Measurements from ENCODE around the gene C1QA.
A peak's percentile ranks its signal among the peaks of the same experiment; 100 is the strongest.
"Not testable (repeated sequence)": the region's sequence is repeated elsewhere in the genome, so short reads cannot be mapped to it uniquely, and the experiment has no call there.

The C1QA gene

GRCh38 chr1:22643381-22643780 lies 7.0 kb downstream of the C1QA start, which contains the start of gene C1QC:
Gene C1QC, plus strand, starts transcription at chr1:22643633. Its CDS starts 391 bp downstream, at chr1:22644024.
- no peak for DNase-seq

GRCh38 chr1:22643928-22644327 lies 7.5 kb downstream of the C1QA start:
- no peak for DNase-seq

- no peak for DNase-seq
Observed at GRCh38 chr1:22645931-22646330, 9.5 kb downstream of the C1QA start.

- DNase-seq, result no peak
Observed at GRCh38 chr1:22646384-22646783, 10.0 kb downstream of the C1QA start.

GRCh38 chr1:22650089-22650693 lies 13.8 kb downstream of the C1QA start:
- DNase-seq, result no peak

GRCh38 chr1:22651941-22652856 lies 15.8 kb downstream of the C1QA start:
- DNase-seq, result no peak

GRCh38 chr1:22652881-22653316 lies 16.5 kb downstream of the C1QA start, which contains the start of gene C1QB:
Gene C1QB, plus strand, starts transcription at chr1:22653236. Its CDS starts 6,227 bp downstream, at chr1:22659463.
- no peak for DNase-seq

GRCh38 chr1:22654692-22655091 lies 18.3 kb downstream of the C1QA start:
- DNase-seq, result no peak

GRCh38 chr1:22658385-22659163 lies 22.1 kb downstream of the C1QA start:
- DNase-seq, result no peak

GRCh38 chr1:22660716-22661241 lies 24.4 kb downstream of the C1QA start:
- no peak for DNase-seq

GRCh38 chr1:22661880-22662279 lies 25.5 kb downstream of the C1QA start:
- no peak for DNase-seq

- DNase-seq, result no peak
Observed at GRCh38 chr1:22662318-22662717, 25.9 kb downstream of the C1QA start.

GRCh38 chr1:22662986-22663408 lies 26.6 kb downstream of the C1QA start:
- no peak for DNase-seq

- no peak for DNase-seq
Observed at GRCh38 chr1:22665752-22666151, 29.3 kb downstream of the C1QA start.

- no peak for DNase-seq
Observed at GRCh38 chr1:22666412-22666811, 30.0 kb downstream of the C1QA start.

GRCh38 chr1:22668840-22669239 lies 32.4 kb downstream of the C1QA start:
- DNase-seq, result not testable (repeated sequence)

- DNase-seq, result no peak
Observed at GRCh38 chr1:22670352-22670975, 34.0 kb downstream of the C1QA start.

GRCh38 chr1:22671999-22672398 lies 35.6 kb downstream of the C1QA start:
- no peak for DNase-seq

GRCh38 chr1:22673486-22674409 lies 37.3 kb downstream of the C1QA start:
- DNase-seq, result peak; percentile 53

- DNase-seq, result no peak
Observed at GRCh38 chr1:22674410-22674749, 38.0 kb downstream of the C1QA start.

- DNase-seq, result not testable (repeated sequence)
Observed at GRCh38 chr1:22676151-22676550, 39.7 kb downstream of the C1QA start.

All from fibroblast of skin of right biceps (primary cell).